Measurements from ENCODE around the gene INTS4.
"Not testable (repeated sequence)": the region's sequence is repeated elsewhere in the genome, so short reads cannot be mapped to it uniquely, and the experiment has no call there.

Gene INTS4

GRCh38 chr11:77854838-77855237 is 139.6 kb downstream of the INTS4 start:
- DNase-seq (ENCODE audit: extremely low spot score), result no peak
- no peak for TF ChIP-seq HDGF (IDR thresholded peaks at IDR 0.05; ENCODE audit: borderline replicate concordance)
- TF ChIP-seq FOXA1 (IDR thresholded peaks at IDR 0.05), result no peak
- no peak for TF ChIP-seq FOXM1 (IDR thresholded peaks at IDR 0.05; ENCODE audit: borderline replicate concordance)
- no peak for TF ChIP-seq LEF1 (IDR thresholded peaks at IDR 0.05; ENCODE audit: borderline replicate concordance)
- no peak for TF ChIP-seq TARDBP (IDR thresholded peaks at IDR 0.05)
- CTCF ChIA-PET, result no interaction called here
- POLR2A ChIA-PET, result no interaction called here

- TF ChIP-seq FOXM1 (IDR thresholded peaks at IDR 0.05; ENCODE audit: borderline replicate concordance) (no peak), BHLHE40 (IDR thresholded peaks at IDR 0.05; ENCODE audit: borderline replicate concordance) (no peak), FOXA1 (IDR thresholded peaks at IDR 0.05) (no peak), TARDBP (IDR thresholded peaks at IDR 0.05) (no peak), HDGF (IDR thresholded peaks at IDR 0.05; ENCODE audit: borderline replicate concordance) (no peak), ARNT (IDR thresholded peaks at IDR 0.05) (no peak), NFRKB (IDR thresholded peaks at IDR 0.05) (no peak), PKNOX1 (IDR thresholded peaks at IDR 0.05) (no peak), ELF4 (IDR thresholded peaks at IDR 0.05) (no peak), FOXK2 (IDR thresholded peaks at IDR 0.05) (no peak), LEF1 (IDR thresholded peaks at IDR 0.05; ENCODE audit: borderline replicate concordance) (no peak), SP1 (IDR thresholded peaks at IDR 0.05) (no peak), CTBP1 (IDR thresholded peaks at IDR 0.05; ENCODE audit: borderline replicate concordance) (no peak)
- ChIA-PET CTCF (no interaction called here), POLR2A (no interaction called here)
- DNase-seq (ENCODE audit: extremely low spot score), result no peak
These were observed 143.0 kb downstream of the INTS4 start for GRCh38 chr11:77851503-77851902.

- CTCF ChIA-PET, result interaction anchor here (0.6 kb wide), 1 partner anchor 288 kb away, joined by 5 read pairs; no protein-coding TSS in a partner anchor
- DNase-seq (ENCODE audit: extremely low spot score); POLR2A ChIA-PET: not testable (repeated sequence)
These were observed 150.8 kb downstream of the INTS4 start for GRCh38 chr11:77843700-77844099.

- POLR2A ChIA-PET, result no interaction called here
- DNase-seq (ENCODE audit: extremely low spot score), result no peak
- CTCF ChIA-PET, result no interaction called here
- TF ChIP-seq NFRKB (IDR thresholded peaks at IDR 0.05), result no peak
- TF ChIP-seq ZNF384 (IDR thresholded peaks at IDR 0.05), result no peak
- TF ChIP-seq SUZ12 (IDR thresholded peaks at IDR 0.05), result no peak
- no peak for TF ChIP-seq ELF4 (IDR thresholded peaks at IDR 0.05)
- TF ChIP-seq CTBP1 (IDR thresholded peaks at IDR 0.05; ENCODE audit: borderline replicate concordance), result no peak
- no peak for TF ChIP-seq LEF1 (IDR thresholded peaks at IDR 0.05; ENCODE audit: borderline replicate concordance)
- no peak for TF ChIP-seq SP1 (IDR thresholded peaks at IDR 0.05)
- no peak for TF ChIP-seq FOXM1 (IDR thresholded peaks at IDR 0.05; ENCODE audit: borderline replicate concordance)
- TF ChIP-seq HDGF (IDR thresholded peaks at IDR 0.05; ENCODE audit: borderline replicate concordance), result no peak
- no peak for TF ChIP-seq PKNOX1 (IDR thresholded peaks at IDR 0.05)
- TF ChIP-seq L3MBTL2 (conservative IDR thresholded peaks at IDR 0.05), result no peak
- no peak for TF ChIP-seq BHLHE40 (IDR thresholded peaks at IDR 0.05; ENCODE audit: borderline replicate concordance)
- no peak for TF ChIP-seq FOXK2 (IDR thresholded peaks at IDR 0.05)
- TF ChIP-seq TARDBP (IDR thresholded peaks at IDR 0.05), result no peak
- no peak for TF ChIP-seq ARNT (IDR thresholded peaks at IDR 0.05)
- TF ChIP-seq FOXA1 (IDR thresholded peaks at IDR 0.05), result no peak
These were observed 151.9 kb downstream of the INTS4 start for GRCh38 chr11:77842441-77843121.

- ChIA-PET POLR2A (no interaction called here), CTCF (no interaction called here)
- no peak for TF ChIP-seq CTBP1 (IDR thresholded peaks at IDR 0.05; ENCODE audit: borderline replicate concordance)
- TF ChIP-seq SUZ12 (IDR thresholded peaks at IDR 0.05), result no peak
- no peak for TF ChIP-seq PKNOX1 (IDR thresholded peaks at IDR 0.05)
- no peak for TF ChIP-seq FOXK2 (IDR thresholded peaks at IDR 0.05)
- TF ChIP-seq HDGF (IDR thresholded peaks at IDR 0.05; ENCODE audit: borderline replicate concordance), result no peak
- TF ChIP-seq FOXM1 (IDR thresholded peaks at IDR 0.05; ENCODE audit: borderline replicate concordance), result no peak
- no peak for TF ChIP-seq TARDBP (IDR thresholded peaks at IDR 0.05)
- TF ChIP-seq NFRKB (IDR thresholded peaks at IDR 0.05), result no peak
- TF ChIP-seq SP1 (IDR thresholded peaks at IDR 0.05), result no peak
- TF ChIP-seq FOXA1 (IDR thresholded peaks at IDR 0.05), result no peak
- TF ChIP-seq ELF4 (IDR thresholded peaks at IDR 0.05), result no peak
- TF ChIP-seq LEF1 (IDR thresholded peaks at IDR 0.05; ENCODE audit: borderline replicate concordance), result no peak
- TF ChIP-seq ZNF384 (IDR thresholded peaks at IDR 0.05), result no peak
- no peak for TF ChIP-seq BHLHE40 (IDR thresholded peaks at IDR 0.05; ENCODE audit: borderline replicate concordance)
- no peak for TF ChIP-seq ARNT (IDR thresholded peaks at IDR 0.05)
- TF ChIP-seq L3MBTL2 (conservative IDR thresholded peaks at IDR 0.05), result no peak
- DNase-seq (ENCODE audit: extremely low spot score), result no peak
These were observed 161.2 kb downstream of the INTS4 start for GRCh38 chr11:77833302-77833701.

GRCh38 chr11:77828926-77829325 is 165.5 kb downstream of the INTS4 start:
- POLR2A ChIA-PET, result no interaction called here
- DNase-seq (ENCODE audit: extremely low spot score), result no peak
- CTCF ChIA-PET, result no interaction called here
- no peak for TF ChIP-seq SP1 (IDR thresholded peaks at IDR 0.05)
- no peak for TF ChIP-seq ARNT (IDR thresholded peaks at IDR 0.05)
- no peak for TF ChIP-seq NFRKB (IDR thresholded peaks at IDR 0.05)
- TF ChIP-seq ZNF384 (IDR thresholded peaks at IDR 0.05), result no peak
